IPS-15b (cell line): Measurements from ENCODE around the gene CCBE1.

Experiments
- H3K27me3 ChIP-seq: one replicate; pipeline ENCODE4 v1.6.1; 2013; ENCODE audit warnings: low read length; ENCODE audit not compliant: control insufficient read depth, insufficient read depth
- H3K36me3 ChIP-seq: one replicate; pipeline ENCODE4 v1.6.1; 2013; ENCODE audit warnings: low read length; ENCODE audit not compliant: control insufficient read depth, insufficient read depth
- H3K4me1 ChIP-seq: one replicate; pipeline ENCODE4 v1.6.1; 2013; ENCODE audit warnings: mild to moderate bottlenecking, low read length; ENCODE audit not compliant: control insufficient read depth, insufficient read depth
- H3K4me3 ChIP-seq: one replicate; pipeline ENCODE4 v1.5.1; 2013; ENCODE audit warnings: low read depth, low read length
- H3K9ac ChIP-seq: one replicate; pipeline ENCODE4 v1.6.1; 2013; ENCODE audit warnings: low read depth, mild to moderate bottlenecking, low read length
- H3K9me3 ChIP-seq: one replicate; pipeline ENCODE4 v1.6.1; 2013; ENCODE audit warnings: mild to moderate bottlenecking, low read length; ENCODE audit not compliant: control insufficient read depth, insufficient read depth

Gene CCBE1

GRCh38 chr18:59571902-59572301, 125.3 kb downstream of the CCBE1 start:
- H3K9ac ChIP-seq, result no peak overlapping the region
- H3K36me3 ChIP-seq, result no peaks in the 10 kb centered on the region
- no peaks in the 10 kb centered on the region for H3K9me3 ChIP-seq
- no peaks in the 10 kb centered on the region for H3K27me3 ChIP-seq
- peaks cover 3% of the 10 kb centered on the region for H3K4me1 ChIP-seq
- no peak overlapping the region for H3K4me3 ChIP-seq

- H3K9me3 ChIP-seq, result no peaks in the 10 kb centered on the region
- no peaks in the 10 kb centered on the region for H3K27me3 ChIP-seq
- no peaks in the 10 kb centered on the region for H3K36me3 ChIP-seq
- peaks cover 3% of the 10 kb centered on the region for H3K4me1 ChIP-seq
- no peak overlapping the region for H3K4me3 ChIP-seq
- H3K9ac ChIP-seq, result no peak overlapping the region
Observed at GRCh38 chr18:59570796-59571195, 126.4 kb downstream of the CCBE1 start.

- Histone ChIP-seq H3K27me3 (no peaks in the 10 kb centered on the region), H3K4me1 (peaks cover 3% of the 10 kb centered on the region), H3K9ac (no peak overlapping the region), H3K4me3 (no peak overlapping the region), H3K36me3 (no peaks in the 10 kb centered on the region), H3K9me3 (no peaks in the 10 kb centered on the region)
Observed at GRCh38 chr18:59570101-59570775, 127.0 kb downstream of the CCBE1 start.

GRCh38 chr18:59569390-59569791, 127.8 kb downstream of the CCBE1 start:
- Histone ChIP-seq H3K27me3 (no peaks in the 10 kb centered on the region), H3K4me1 (peaks cover 3% of the 10 kb centered on the region), H3K4me3 (no peak overlapping the region), H3K9me3 (no peaks in the 10 kb centered on the region), H3K9ac (no peak overlapping the region), H3K36me3 (no peaks in the 10 kb centered on the region)

- Histone ChIP-seq H3K4me3 (no peak overlapping the region), H3K9ac (no peak overlapping the region), H3K9me3 (no peaks in the 10 kb centered on the region), H3K4me1 (peaks cover 3% of the 10 kb centered on the region), H3K27me3 (no peaks in the 10 kb centered on the region), H3K36me3 (no peaks in the 10 kb centered on the region)
Observed at GRCh38 chr18:59567431-59567830, 129.8 kb downstream of the CCBE1 start.

GRCh38 chr18:59566533-59566971, 130.7 kb downstream of the CCBE1 start:
- peaks cover 3% of the 10 kb centered on the region for H3K4me1 ChIP-seq
- no peaks in the 10 kb centered on the region for H3K27me3 ChIP-seq
- no peaks in the 10 kb centered on the region for H3K36me3 ChIP-seq
- no peaks in the 10 kb centered on the region for H3K9me3 ChIP-seq
- H3K9ac ChIP-seq, result no peak overlapping the region
- no peak overlapping the region for H3K4me3 ChIP-seq

- Histone ChIP-seq H3K36me3 (no peaks in the 10 kb centered on the region), H3K9ac (no peak overlapping the region), H3K4me1 (peaks cover 3% of the 10 kb centered on the region), H3K4me3 (no peak overlapping the region), H3K27me3 (no peaks in the 10 kb centered on the region), H3K9me3 (no peaks in the 10 kb centered on the region)
Observed at GRCh38 chr18:59565957-59566356, 131.3 kb downstream of the CCBE1 start.

GRCh38 chr18:59564561-59564960, 132.7 kb downstream of the CCBE1 start:
- Histone ChIP-seq H3K9ac (no peak overlapping the region), H3K9me3 (no peaks in the 10 kb centered on the region), H3K4me1 (no peaks in the 10 kb centered on the region), H3K27me3 (no peaks in the 10 kb centered on the region), H3K36me3 (no peaks in the 10 kb centered on the region), H3K4me3 (no peak overlapping the region)

GRCh38 chr18:59563176-59563785, 133.9 kb downstream of the CCBE1 start:
- H3K4me1 ChIP-seq, result no peaks in the 10 kb centered on the region
- no peaks in the 10 kb centered on the region for H3K36me3 ChIP-seq
- H3K27me3 ChIP-seq, result no peaks in the 10 kb centered on the region
- H3K4me3 ChIP-seq, result no peak overlapping the region
- H3K9ac ChIP-seq, result no peak overlapping the region
- H3K9me3 ChIP-seq, result no peaks in the 10 kb centered on the region

GRCh38 chr18:59562751-59563150, 134.5 kb downstream of the CCBE1 start:
- Histone ChIP-seq H3K27me3 (no peaks in the 10 kb centered on the region), H3K36me3 (no peaks in the 10 kb centered on the region), H3K9ac (no peak overlapping the region), H3K4me3 (no peak overlapping the region), H3K4me1 (no peaks in the 10 kb centered on the region), H3K9me3 (no peaks in the 10 kb centered on the region)

GRCh38 chr18:59561612-59562011, 135.6 kb downstream of the CCBE1 start:
- Histone ChIP-seq H3K4me3 (no peak overlapping the region), H3K9ac (no peak overlapping the region), H3K4me1 (no peaks in the 10 kb centered on the region), H3K9me3 (no peaks in the 10 kb centered on the region), H3K27me3 (no peaks in the 10 kb centered on the region), H3K36me3 (no peaks in the 10 kb centered on the region)

GRCh38 chr18:59560556-59560955, 136.7 kb downstream of the CCBE1 start:
- Histone ChIP-seq H3K27me3 (no peaks in the 10 kb centered on the region), H3K9ac (no peak overlapping the region), H3K36me3 (no peaks in the 10 kb centered on the region), H3K4me3 (no peak overlapping the region), H3K4me1 (peaks cover 2% of the 10 kb centered on the region), H3K9me3 (no peaks in the 10 kb centered on the region)
